CD4-positive, alpha-beta T cell treated with Interleukin-12 subunit alpha and Interleukin-12 subunit beta, for 1 hour (primary cell): ENCODE measurements around the gene PDE6A.
A peak's percentile ranks its signal among the peaks of the same experiment; 100 is the strongest.
"Not testable (repeated sequence)": the region's sequence is repeated elsewhere in the genome, so short reads cannot be mapped to it uniquely, and the experiment has no call there.

Experiments used
- DNase-seq: peaks from one replicate; pipeline ENCODE4 v3.0.0-alpha.2; 2020

PDE6A gene

GRCh38 chr5:149892594-149892993 lies 52.0 kb downstream of the PDE6A start:
- no peak for DNase-seq

- DNase-seq = no peak
These were observed 56.3 kb downstream of the PDE6A start for GRCh38 chr5:149888280-149888679.

- no peak for DNase-seq
These were observed 56.9 kb downstream of the PDE6A start for GRCh38 chr5:149887622-149888183.

GRCh38 chr5:149886692-149887470 lies 57.7 kb downstream of the PDE6A start:
- no peak for DNase-seq

- DNase-seq = no peak
These were observed 58.5 kb downstream of the PDE6A start for GRCh38 chr5:149886060-149886459.

- DNase-seq = no peak
These were observed 59.1 kb downstream of the PDE6A start for GRCh38 chr5:149885513-149885912.

GRCh38 chr5:149883550-149883949 lies 61.0 kb downstream of the PDE6A start:
- no peak for DNase-seq

- DNase-seq = not testable (repeated sequence)
These were observed 62.0 kb downstream of the PDE6A start for GRCh38 chr5:149882633-149883032.

- no peak for DNase-seq
These were observed 62.7 kb downstream of the PDE6A start for GRCh38 chr5:149881874-149882273.

- DNase-seq = no peak
These were observed 63.4 kb downstream of the PDE6A start for GRCh38 chr5:149881069-149881622.

- DNase-seq = not testable (repeated sequence)
These were observed 65.0 kb downstream of the PDE6A start for GRCh38 chr5:149879593-149879992.

GRCh38 chr5:149878371-149878770 lies 66.2 kb downstream of the PDE6A start:
- no peak for DNase-seq

GRCh38 chr5:149873896-149874295 lies 70.7 kb downstream of the PDE6A start:
- no peak for DNase-seq

- no peak for DNase-seq
These were observed 72.1 kb downstream of the PDE6A start for GRCh38 chr5:149872351-149873040.

- no peak for DNase-seq
These were observed 73.1 kb downstream of the PDE6A start for GRCh38 chr5:149871471-149871870.

- no peak for DNase-seq
These were observed 73.9 kb downstream of the PDE6A start for GRCh38 chr5:149870697-149871096.

- no peak for DNase-seq
These were observed 74.4 kb downstream of the PDE6A start for GRCh38 chr5:149870232-149870631.

- no peak for DNase-seq
These were observed 75.2 kb downstream of the PDE6A start for GRCh38 chr5:149869411-149869821.

GRCh38 chr5:149865746-149866145 lies 78.8 kb downstream of the PDE6A start:
- no peak for DNase-seq

- DNase-seq = no peak
These were observed 80.8 kb downstream of the PDE6A start for GRCh38 chr5:149863830-149864229.

- DNase-seq = no peak
These were observed 81.4 kb downstream of the PDE6A start for GRCh38 chr5:149863176-149863575.

GRCh38 chr5:149860801-149861322 lies 83.7 kb downstream of the PDE6A start:
- DNase-seq = peak; percentile 21

GRCh38 chr5:149859746-149860145 lies 84.8 kb downstream of the PDE6A start:
- no peak for DNase-seq
